GM12878 (cell line): Measurements from ENCODE around the gene CLEC16A. TPM values are rescaled to one million over a fixed set of nuclear protein-coding genes. Genes with fewer than 3 reads are reported as not detected.

ENCODE experiments used
- BCLAF1 ChIP-seq: fragments of 450-650 bp; IDR thresholded peaks from 2 replicates; pipeline ENCODE4 v1.6.1; 2017; ENCODE audit warnings: antibody characterized with exemption, mild to moderate bottlenecking, moderate library complexity
- CUX1 ChIP-seq: IDR thresholded peaks from 2 replicates; pipeline ENCODE4 v1.6.1; 2012; ENCODE audit warnings: improper control_type of control experiment, low read depth, low read length; ENCODE audit not compliant: insufficient replicate concordance
- DPF2 ChIP-seq: fragments of 450-650 bp; IDR thresholded peaks from 2 replicates; pipeline ENCODE4 v1.6.1; 2017; ENCODE audit warnings: mild to moderate bottlenecking
- ESRRA ChIP-seq: IDR thresholded peaks from 2 replicates; pipeline ENCODE4 v1.6.1; 2012; ENCODE audit warnings: mild to moderate bottlenecking, low read length, improper control_type of control experiment
- IRF3 ChIP-seq: fragments of 450-650 bp; IDR thresholded peaks from 2 replicates; pipeline ENCODE4 v1.6.1; 2014; ENCODE audit warnings: mild to moderate bottlenecking
- JUNB ChIP-seq: IDR thresholded peaks from 2 replicates; pipeline ENCODE4 v1.6.1; 2016; ENCODE audit warnings: antibody characterized with exemption, mild to moderate bottlenecking
- JUND ChIP-seq: IDR thresholded peaks from 2 replicates; pipeline ENCODE4 v1.6.1; 2012; ENCODE audit warnings: low read depth, mild to moderate bottlenecking, low read length, improper control_type of control experiment, moderate library complexity
- KDM1A ChIP-seq: fragments of 200-600 bp; sonication (generic); IDR thresholded peaks from 2 replicates; pipeline ENCODE4 v1.6.1; 2016; ENCODE audit warnings: borderline replicate concordance
- MEF2A ChIP-seq: IDR thresholded peaks from 2 replicates; pipeline ENCODE4 v1.6.1; 2011; ENCODE audit warnings: low read depth, mild to moderate bottlenecking, low read length, moderate library complexity; ENCODE audit not compliant: insufficient read depth
- MYB ChIP-seq: fragments of 150-350 bp; IDR thresholded peaks from 2 replicates; pipeline ENCODE4 v1.6.1; 2014; ENCODE audit warnings: mild to moderate bottlenecking, low read depth, low read length, borderline replicate concordance
- RFX5 ChIP-seq: IDR thresholded peaks from 2 replicates; pipeline ENCODE4 v1.6.1; 2011; ENCODE audit warnings: low read depth, low read length, improper control_type of control experiment
- STAT1 ChIP-seq: fragments of 450-650 bp; conservative IDR thresholded peaks from 2 replicates; pipeline ENCODE4 v1.6.1; 2014; ENCODE audit warnings: antibody characterized with exemption, mild to moderate bottlenecking
- TAF1 ChIP-seq: IDR thresholded peaks from 2 replicates; pipeline ENCODE4 v1.6.1; 2011; ENCODE audit warnings: mild to moderate bottlenecking, low read depth, low read length, borderline replicate concordance
- TBL1XR1 ChIP-seq: IDR thresholded peaks from 2 replicates; pipeline ENCODE4 v1.6.1; 2012; ENCODE audit warnings: low read depth, low read length, improper control_type of control experiment
- ZNF592 ChIP-seq: fragments of 450-650 bp; IDR thresholded peaks from 2 replicates; pipeline ENCODE4 v1.6.1; 2017; ENCODE audit warnings: mild to moderate bottlenecking, moderate library complexity
- ZZZ3 ChIP-seq: IDR thresholded peaks from 2 replicates; pipeline ENCODE4 v1.6.1; 2011; ENCODE audit warnings: low read depth; ENCODE audit not compliant: control insufficient read depth, insufficient read length
- polyA plus RNA-seq, 11 experiments: library from polyadenylated mRNA; depleted of rRNA in 4 of 11; unstranded in 6 of 11; stranded (reverse) in 5 of 11; fragments of >200 nt; fragmentation: Nextera tagmentation in 4 of 11; fragmentation: Illumina TruSeq in 1 of 11; extraction: Ambion mirVana in 4 of 11; extraction: Trizol in 1 of 11; gene quantifications; 1 replicate in 1 of 11; 2 replicates in 10 of 11; pipeline versions ENCODE4 v1.2.1 to v1.2.3, GENCODE V29; 2011 to 2016; ENCODE audit warnings: inconsistent platforms in 2 of 11, missing spikeins in 2 of 11, low read depth in 1 of 11
- total RNA-seq, 4 experiments: library from RNA; depleted of rRNA in 3 of 4; stranded (reverse); fragments of >200 nt in 3 of 4; fragmentation: Illumina TruSeq in 1 of 4; extraction: Trizol in 1 of 4; gene quantifications; 2 replicates each; pipeline versions ENCODE4 v1.2.1 to v1.2.3, GENCODE V29; 2013 to 2021

Gene CLEC16A
- total and polyA plus RNA-seq, 10 of the 15 experiments (the other 5 are each of a cell fraction or from before 2014, with no cell fraction given), result 1.5 to 28.8 (median 19.2) TPM

GRCh38 chr16:11202260-11203091 lies 258.1 kb downstream of the CLEC16A start (continued):
- no peak for TF ChIP-seq RFX5
- TF ChIP-seq TAF1, result no peak
- TF ChIP-seq MEF2A, result 0 out of 2 replicates have a peak, but pooled peaks have one; percentile 33
- no peak for TF ChIP-seq BCLAF1
- no peak for TF ChIP-seq ESRRA
- peak; percentile 6; the same call in 1 of the 2 replicates for TF ChIP-seq TBL1XR1
- TF ChIP-seq JUND, result no peak
- no peak for TF ChIP-seq ZZZ3
- TF ChIP-seq STAT1, result no peak
- TF ChIP-seq IRF3, result no peak
- no peak for TF ChIP-seq JUNB
- peak; percentile 94 for TF ChIP-seq MYB
- TF ChIP-seq KDM1A, result no peak
- peak; percentile 29 for TF ChIP-seq CUX1
- TF ChIP-seq ZNF592, result peak; percentile 81; the same call in 1 of the 2 replicates
- no peak; the same call in 1 of the 2 replicates for TF ChIP-seq DPF2
